Measurements from ENCODE around the gene PSMD1.
"Not testable (repeated sequence)": the region's sequence is repeated elsewhere in the genome, so short reads cannot be mapped to it uniquely, and the experiment has no call there.

The PSMD1 gene

DNA sequence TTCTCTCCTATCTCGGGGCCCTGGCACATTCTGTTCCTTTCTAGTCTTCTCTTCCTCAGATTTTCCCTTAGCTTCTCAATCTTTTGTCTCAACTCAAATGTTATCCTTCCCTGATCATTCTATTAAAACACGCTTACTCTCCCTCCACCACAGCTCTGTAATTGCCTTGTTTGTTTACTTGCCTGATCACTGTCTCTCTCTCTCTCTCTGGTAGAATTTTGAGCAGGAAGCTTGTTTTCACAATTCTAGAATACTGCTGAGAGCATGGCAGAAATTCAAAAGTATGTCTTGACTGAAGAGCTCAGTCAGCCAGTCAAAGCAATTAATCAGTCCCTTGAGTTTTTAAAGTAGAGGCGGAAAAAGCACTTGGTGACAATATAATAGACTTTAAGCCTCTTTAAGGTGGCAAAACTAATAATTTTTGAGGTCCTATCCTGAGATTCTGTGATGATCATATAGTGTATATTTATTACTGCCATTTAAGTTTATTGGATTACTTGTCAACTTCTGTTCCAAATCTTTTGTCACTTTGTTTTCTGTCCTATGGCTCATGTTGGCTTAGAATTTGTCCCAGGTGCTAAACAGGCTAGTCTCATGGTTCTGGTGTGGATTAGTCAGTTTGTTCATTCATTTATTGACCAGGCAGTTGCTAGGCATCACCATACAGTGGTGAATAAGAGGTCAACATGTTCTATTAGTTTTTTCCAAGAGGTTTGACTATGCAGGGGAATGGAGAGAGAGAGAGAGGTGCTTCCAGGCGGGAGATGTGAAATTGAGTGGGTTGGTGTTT lies 2.3 kb downstream of the PSMD1 start:
- DNase-seq (ENCODE audit: low read depth), result no peak

DNA sequence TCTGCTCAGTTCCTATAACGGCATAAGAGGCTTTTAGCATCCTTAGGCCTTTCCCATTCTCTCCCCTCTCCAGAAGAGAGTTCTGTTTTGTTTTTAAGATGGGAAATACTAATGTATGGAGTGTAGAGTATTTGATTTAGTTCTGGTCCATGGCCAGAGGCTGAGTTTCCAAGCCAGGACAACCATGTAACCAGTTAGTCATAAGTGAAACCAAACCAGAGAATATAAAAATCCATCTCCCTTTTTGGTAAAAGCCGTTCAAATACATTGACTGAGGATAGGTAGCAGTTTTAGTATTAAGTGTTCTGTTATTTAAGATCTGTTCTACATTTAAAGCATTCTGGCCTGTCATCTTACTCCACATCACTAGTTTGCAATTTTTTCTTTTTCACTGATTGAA lies 3.1 kb downstream of the PSMD1 start:
- no peak for DNase-seq (ENCODE audit: low read depth)

DNA sequence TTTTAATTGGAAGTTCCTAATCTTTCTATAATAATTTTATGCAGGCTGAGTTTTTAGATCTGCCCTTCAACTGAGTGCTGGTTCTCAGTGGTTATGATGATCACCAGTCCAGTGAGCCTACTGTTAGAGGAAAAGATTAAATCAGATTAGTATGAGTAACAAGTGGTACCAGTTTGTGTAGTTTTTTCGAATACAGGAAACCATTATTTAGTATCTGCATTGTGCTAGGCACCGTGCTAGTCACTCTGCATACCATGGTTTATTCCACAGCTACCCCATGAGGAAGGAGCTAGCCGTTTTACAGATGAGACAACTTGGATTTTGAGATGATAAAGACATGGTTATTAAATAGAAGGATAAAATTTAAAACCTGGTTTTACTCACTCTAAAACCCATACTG lies 6.1 kb downstream of the PSMD1 start:
- no peak for DNase-seq (ENCODE audit: low read depth)

GRCh38 chr2:231063347-231063746 lies 6.7 kb downstream of the PSMD1 start:
- no peak for DNase-seq (ENCODE audit: low read depth)

- no peak for DNase-seq (ENCODE audit: low read depth)
Measured at GRCh38 chr2:231065966-231066365, 9.3 kb downstream of the PSMD1 start.

DNA sequence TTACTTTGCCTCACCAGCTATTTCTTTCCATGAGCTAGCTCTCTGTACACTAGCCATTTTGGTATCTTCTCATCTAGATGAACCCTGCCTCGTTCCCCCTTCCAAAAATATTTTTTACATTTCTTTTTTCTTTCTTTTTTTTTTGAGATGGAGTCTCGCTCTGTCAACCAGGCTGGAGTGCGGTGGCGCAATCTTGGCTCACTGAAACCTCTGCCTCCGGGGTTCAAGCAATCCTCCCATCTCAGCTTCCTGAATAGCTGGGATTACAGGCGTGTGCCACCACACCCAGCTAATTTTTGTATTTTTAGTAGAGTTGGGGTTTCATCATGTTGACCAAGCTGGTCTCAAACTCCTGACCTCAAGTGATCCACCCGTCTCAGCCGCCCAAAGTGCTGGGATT lies 10.9 kb downstream of the PSMD1 start:
- DNase-seq (ENCODE audit: low read depth), result not testable (repeated sequence)

DNA sequence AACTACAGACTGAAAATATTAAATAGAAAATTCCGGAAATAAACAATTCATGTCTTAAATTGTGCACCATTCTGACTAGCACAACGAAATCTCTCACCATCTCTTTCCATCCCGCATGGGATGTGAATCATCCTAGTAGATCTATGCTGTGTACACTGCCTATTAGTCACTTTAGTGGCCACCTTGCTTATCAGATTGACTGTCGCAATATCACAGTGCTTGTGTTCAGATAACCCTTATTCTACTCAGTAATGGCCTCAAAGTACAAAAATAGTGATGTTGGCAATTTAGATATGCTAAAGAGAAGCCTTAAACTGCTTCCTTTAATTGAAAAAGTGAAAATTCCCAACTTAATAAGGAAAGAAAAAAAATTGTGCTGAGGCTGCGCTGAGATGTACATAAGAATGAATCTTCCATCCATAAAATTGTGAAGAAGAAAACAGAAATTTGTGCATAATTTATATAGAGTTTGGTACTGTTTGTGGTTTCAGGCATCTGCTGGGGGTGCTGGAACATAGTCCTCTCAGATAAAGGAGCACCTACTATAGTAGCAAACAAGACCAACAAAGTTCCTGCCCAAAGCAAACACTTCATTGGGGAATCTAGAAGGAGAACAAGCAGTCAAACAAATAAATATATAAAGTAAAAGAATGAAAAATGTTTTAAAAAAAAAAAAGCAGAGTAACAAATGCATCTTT lies 12.0 kb downstream of the PSMD1 start:
- DNase-seq (ENCODE audit: low read depth), result no peak

GRCh38 chr2:231069379-231070054 lies 12.8 kb downstream of the PSMD1 start:
- no peak for DNase-seq (ENCODE audit: low read depth)

- no peak for DNase-seq (ENCODE audit: low read depth)
Measured at GRCh38 chr2:231084565-231084964, 27.9 kb downstream of the PSMD1 start.

GRCh38 chr2:231088754-231089153 lies 32.1 kb downstream of the PSMD1 start:
- no peak for DNase-seq (ENCODE audit: low read depth)

DNA sequence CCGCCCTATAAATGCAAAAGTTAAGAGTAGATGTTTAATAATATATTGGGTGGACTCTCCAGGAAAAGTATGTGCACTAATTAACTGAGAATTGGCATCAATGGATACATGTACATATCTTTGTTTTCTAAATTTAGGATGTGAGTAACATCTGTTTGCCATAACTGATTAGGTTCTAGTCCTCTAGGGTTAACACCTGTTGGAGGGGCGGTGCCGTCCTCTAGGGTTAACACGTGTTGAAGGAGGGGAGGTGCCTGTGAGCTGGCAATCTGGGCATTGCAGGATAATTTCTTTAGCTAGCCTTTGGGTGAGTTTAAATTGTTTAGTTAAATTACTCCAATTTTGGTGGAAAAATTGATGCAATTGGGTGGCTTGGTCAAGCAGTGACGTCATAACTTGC lies 37.3 kb downstream of the PSMD1 start:
- no peak for DNase-seq (ENCODE audit: low read depth)

GRCh38 chr2:231094736-231095346 lies 38.2 kb downstream of the PSMD1 start:
- DNase-seq (ENCODE audit: low read depth), result no peak

DNA sequence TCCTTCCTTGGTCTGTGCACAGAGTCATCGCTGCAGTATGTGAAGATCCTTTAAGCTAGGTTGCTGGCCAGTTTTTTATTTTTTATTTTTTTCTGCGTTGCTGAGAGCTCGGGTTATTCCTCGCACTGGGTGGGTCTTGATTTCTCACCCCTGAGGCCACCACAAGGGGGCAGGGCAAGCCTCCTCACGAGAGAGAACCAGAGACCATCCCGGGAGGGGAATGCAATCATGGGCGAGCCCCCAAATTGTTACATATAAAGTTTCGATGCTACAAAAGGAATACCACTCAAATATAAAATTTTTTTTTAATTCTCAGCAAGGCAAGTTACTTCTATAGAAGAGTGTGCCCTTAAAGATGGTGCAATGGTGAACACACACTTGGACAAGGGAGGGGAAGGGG lies 43.3 kb downstream of the PSMD1 start:
- DNase-seq (ENCODE audit: low read depth), result no peak

- DNase-seq (ENCODE audit: low read depth), result not testable (repeated sequence)
Measured at GRCh38 chr2:231100321-231100720, 43.7 kb downstream of the PSMD1 start.

GRCh38 chr2:231100990-231101389 lies 44.3 kb downstream of the PSMD1 start:
- no peak for DNase-seq (ENCODE audit: low read depth)

GRCh38 chr2:231102772-231103171 lies 46.1 kb downstream of the PSMD1 start:
- DNase-seq (ENCODE audit: low read depth), result no peak

DNA sequence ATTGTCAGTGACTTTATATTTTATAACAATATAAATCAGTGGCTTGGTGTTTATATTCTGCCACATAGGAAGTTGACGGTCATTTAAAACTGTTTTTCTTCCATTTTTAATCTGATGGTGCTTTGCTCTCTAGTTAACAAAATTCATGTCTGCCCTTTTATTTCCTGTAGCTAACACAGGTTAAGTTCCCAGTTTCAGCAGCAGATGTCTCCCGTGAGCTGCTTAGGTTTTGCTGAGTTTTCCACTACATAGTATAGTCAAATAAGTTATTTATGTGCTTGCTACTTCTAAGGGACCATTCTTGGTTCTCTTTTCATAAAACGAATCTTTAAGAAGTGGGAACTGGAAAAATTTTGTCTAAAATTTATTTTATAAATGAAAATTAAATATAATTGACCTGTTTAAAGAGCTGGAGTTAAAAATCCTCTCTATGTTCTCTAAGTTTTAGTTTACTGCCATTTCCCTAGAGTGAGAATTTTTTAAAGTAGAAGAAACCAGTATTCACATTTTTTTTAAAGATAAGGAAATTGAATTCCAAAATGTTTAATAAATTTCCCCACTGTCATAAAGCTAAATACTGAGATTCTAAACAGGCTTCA lies 47.5 kb downstream of the PSMD1 start:
- DNase-seq (ENCODE audit: low read depth), result peak; percentile 26

- no peak for DNase-seq (ENCODE audit: low read depth)
Measured at GRCh38 chr2:231110551-231110950, 53.9 kb downstream of the PSMD1 start.

DNA sequence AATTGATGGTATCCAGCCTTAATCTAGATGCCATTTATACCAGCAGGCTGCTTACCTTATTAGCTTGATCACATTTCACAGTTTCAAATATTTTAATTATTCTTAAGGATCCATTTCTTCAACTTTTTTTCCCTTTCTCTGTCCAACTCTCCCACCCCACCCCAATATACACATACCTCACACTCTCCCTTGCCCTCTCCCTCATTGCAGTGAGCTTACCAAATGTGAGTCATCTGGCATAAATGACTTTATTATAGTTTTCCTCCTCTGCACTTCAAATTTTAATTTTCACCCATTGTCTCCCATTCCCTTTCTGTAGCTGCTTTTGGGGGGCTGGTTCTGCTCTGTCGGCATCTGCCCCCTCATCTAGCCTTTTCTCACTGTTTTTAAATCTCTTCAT lies 55.3 kb downstream of the PSMD1 start:
- DNase-seq (ENCODE audit: low read depth), result no peak

DNA sequence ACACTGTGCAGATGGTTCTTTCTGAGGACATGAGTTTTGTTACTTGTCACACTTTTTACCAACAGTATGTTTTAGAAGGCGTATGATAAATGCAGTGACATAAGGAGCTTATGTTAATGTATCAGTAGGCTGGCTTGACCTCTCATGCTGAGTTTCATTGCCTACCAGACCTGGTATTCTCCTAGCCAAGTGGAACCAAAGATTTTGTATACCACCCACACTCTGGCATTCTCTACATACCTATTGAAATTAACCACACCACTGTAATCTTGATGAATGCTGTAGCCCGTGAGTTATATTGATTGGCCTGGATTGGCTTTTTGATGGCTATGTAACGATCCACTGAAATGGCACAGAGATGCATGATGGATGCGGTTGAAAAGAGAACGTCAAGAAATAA lies 56.8 kb downstream of the PSMD1 start:
- no peak for DNase-seq (ENCODE audit: low read depth)

DNA sequence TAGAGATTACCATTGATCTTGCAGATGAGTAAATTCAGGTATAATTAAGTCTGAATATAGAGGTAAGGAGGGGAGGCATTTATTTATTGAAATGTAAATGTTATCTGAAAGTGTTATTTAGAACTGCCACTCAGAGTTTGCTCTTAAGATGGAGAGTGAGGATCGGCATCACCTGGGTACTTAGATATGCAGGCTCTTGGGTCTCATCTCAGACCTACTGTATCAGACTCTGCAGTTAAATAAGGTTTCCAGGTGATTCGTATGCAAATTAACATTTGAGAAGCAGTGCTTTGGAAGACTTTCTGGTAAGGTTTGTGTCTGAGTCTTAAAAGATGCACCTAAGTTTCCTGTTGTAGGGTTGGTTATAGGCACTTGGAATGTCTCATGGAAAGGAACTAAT lies 59.0 kb downstream of the PSMD1 start:
- no peak for DNase-seq (ENCODE audit: low read depth)

DNA sequence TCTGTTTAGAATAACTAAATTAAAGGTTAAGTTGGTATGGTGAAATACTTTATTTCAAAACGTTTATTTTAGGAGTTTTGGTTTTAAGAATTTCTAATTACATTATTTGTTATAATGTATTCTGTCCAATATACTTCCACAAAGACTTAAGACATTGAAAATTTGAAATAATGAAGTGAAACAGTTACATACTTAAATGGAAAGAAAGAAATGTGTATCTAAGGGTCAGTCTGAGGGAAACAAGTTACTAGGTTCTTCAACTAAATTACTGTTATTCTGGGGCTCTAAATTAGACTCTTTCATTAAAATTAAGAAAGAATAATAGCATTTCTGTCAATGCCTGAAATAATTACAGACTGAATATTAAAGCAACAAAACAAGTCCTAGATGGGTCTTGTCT lies 60.5 kb downstream of the PSMD1 start:
- no peak for DNase-seq (ENCODE audit: low read depth)
